Neural progenitor cell (in vitro differentiated cells): ENCODE measurements around the gene WNT9A.

ENCODE experiments used
- CTCF ChIP-seq: fragments of 200-600 bp; sonication (generic); IDR thresholded peaks from 2 replicates; pipeline ENCODE4 v1.5.1; 2017; ENCODE audit warnings: antibody characterized with exemption, mild to moderate bottlenecking
- EZH2 ChIP-seq: fragments of 200-600 bp; sonication (generic); IDR thresholded peaks from 2 replicates; pipeline ENCODE4 v1.6.1; 2017; ENCODE audit warnings: antibody characterized with exemption, mild to moderate bottlenecking, moderate library complexity
- EZH2phosphoT487 ChIP-seq: fragments of 200-600 bp; sonication (generic); IDR thresholded peaks from 2 replicates; pipeline ENCODE4 v1.6.1; 2017; ENCODE audit warnings: antibody characterized with exemption

GRCh38 chr1:227903061-227903521 lies 44.6 kb downstream of the WNT9A start:
- TF ChIP-seq CTCF (no peak), EZH2 (no peak), EZH2phosphoT487 (no peak)
